AG10803 (cell line): ENCODE results near the gene PADI4.

Experiments
- DNase-seq: peaks from one replicate; pipeline ENCODE4 v3.0.0; 2010; ENCODE audit warnings: low read depth
- H3K4me3 ChIP-seq: 2 replicates; pipeline ENCODE4 v1.5.1; 2011; ENCODE audit warnings: mild to moderate bottlenecking, low read length, control low read depth
- TF ChIP-seq, protein P1 (sequence below): conservative IDR thresholded peaks from 2 replicates; pipeline ENCODE4 v1.5.1; 2011; ENCODE audit warnings: mild to moderate bottlenecking, low read length, control low read depth, inconsistent platforms

Gene PADI4

DNA sequence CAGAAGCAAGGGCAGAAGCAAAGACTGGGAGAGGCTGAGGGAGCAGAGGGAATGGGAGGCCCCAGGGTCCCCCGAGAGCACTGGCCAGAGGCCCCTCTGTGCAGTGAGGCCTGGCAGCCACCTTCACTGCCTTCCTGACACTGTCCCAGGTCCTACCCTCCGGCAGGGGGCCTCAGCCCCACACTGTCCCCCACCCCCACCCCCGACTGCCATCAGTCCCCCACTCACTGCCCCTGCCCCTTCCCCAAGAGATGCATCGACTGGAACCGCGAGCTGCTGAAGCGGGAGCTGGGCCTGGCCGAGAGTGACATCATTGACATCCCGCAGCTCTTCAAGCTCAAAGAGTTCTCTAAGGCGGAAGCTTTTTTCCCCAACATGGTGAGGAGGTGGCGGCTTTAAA is 51.0 kb downstream of the PADI4 start:
- TF ChIP-seq, protein P1, sequence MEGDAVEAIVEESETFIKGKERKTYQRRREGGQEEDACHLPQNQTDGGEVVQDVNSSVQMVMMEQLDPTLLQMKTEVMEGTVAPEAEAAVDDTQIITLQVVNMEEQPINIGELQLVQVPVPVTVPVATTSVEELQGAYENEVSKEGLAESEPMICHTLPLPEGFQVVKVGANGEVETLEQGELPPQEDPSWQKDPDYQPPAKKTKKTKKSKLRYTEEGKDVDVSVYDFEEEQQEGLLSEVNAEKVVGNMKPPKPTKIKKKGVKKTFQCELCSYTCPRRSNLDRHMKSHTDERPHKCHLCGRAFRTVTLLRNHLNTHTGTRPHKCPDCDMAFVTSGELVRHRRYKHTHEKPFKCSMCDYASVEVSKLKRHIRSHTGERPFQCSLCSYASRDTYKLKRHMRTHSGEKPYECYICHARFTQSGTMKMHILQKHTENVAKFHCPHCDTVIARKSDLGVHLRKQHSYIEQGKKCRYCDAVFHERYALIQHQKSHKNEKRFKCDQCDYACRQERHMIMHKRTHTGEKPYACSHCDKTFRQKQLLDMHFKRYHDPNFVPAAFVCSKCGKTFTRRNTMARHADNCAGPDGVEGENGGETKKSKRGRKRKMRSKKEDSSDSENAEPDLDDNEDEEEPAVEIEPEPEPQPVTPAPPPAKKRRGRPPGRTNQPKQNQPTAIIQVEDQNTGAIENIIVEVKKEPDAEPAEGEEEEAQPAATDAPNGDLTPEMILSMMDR = no peak
- no peak for DNase-seq

DNA sequence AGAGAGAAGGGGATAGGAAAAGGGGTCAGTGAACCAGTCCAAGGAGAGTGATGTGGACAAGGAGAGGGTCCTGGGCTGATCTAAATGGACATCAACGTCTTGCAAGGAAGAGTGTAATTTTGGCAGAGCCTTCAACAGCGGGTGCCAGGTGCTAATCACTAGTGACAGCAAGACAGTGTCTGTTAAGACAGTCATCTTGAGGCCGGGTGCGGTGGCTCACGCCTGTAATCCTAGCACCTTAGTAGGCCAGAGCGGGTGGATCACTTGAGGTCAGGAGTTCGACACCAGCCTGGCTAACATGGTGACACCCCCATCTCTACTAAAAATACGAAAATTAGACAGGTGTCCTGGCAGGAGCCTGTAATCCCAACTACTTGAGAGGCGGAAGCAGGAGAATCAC is 51.8 kb downstream of the PADI4 start:
- no peak overlapping the region for H3K4me3 ChIP-seq
- TF ChIP-seq, protein P1 = no peak
- no peak for DNase-seq

More for the DNA sequence above, 51.0 kb downstream of the PADI4 start:
- no peak overlapping the region for H3K4me3 ChIP-seq

DNA sequence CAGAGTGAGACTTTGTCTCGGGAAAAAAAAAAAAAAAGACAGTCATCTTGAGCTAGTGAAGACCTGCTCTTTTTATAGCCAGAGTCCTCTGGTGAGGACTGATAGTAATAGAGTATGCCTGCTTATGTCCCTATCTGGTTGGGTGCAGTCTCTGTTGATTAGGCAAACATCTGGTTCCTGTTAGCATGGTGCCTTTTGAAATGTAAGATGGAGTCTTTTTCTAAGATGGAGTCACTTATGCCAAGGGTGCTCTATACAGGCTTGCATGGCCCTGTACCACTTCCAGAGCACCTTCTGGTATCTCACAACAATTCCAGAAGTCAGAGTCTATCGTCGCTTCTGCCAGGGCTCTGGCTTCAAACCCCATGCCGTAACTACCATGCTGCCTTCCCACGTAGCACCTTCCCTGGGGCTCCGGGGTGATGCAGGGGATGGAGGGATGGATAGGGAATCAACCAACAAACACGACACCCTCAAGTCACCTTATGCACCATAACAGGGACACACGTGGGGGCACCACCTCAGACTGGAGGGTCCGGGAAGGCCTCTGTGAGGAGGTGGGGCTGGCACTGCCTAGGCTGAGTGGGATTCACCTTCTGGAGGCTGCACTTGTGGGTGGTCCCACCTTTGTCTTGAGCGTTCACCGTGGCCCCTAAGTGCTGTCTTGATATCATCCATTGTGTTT is 52.4 kb downstream of the PADI4 start:
- TF ChIP-seq, protein P1 = no peak
- DNase-seq = no peak
- H3K4me3 ChIP-seq = no peak overlapping the region

DNA sequence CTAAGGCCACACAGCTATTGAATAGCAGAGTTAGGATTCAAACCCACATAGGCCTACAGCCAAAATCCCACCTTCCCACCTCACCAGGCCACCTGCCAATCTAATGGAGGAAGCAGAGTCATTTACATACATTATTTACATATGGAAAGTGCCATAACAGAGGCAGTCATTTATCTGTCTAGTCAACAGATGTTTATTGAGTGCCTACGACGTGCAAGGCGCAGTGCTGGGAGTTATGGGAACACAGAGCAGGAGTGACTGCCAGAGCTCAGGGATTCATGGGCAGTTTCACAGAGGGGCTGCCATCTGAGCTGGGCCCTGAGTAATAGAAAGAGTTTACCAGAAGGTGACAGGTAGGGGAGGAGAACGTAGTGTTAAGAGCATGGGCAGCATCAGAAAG is 53.7 kb downstream of the PADI4 start:
- no peak for DNase-seq
- no peak overlapping the region for H3K4me3 ChIP-seq
- TF ChIP-seq, protein P1 = no peak

DNA sequence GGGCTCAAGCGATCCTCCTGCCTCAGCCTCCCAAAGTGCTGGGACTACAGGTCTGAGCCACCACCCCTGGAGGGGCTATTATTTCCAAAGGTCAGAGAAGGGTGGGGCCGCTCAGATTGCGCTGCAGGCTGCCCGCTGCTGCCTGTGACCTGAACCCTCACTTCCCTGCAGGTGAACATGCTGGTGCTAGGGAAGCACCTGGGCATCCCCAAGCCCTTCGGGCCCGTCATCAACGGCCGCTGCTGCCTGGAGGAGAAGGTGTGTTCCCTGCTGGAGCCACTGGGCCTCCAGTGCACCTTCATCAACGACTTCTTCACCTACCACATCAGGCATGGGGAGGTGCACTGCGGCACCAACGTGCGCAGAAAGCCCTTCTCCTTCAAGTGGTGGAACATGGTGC is 55.4 kb downstream of the PADI4 start:
- H3K4me3 ChIP-seq = no peak overlapping the region
- DNase-seq = no peak
- TF ChIP-seq, protein P1 = no peak

DNA sequence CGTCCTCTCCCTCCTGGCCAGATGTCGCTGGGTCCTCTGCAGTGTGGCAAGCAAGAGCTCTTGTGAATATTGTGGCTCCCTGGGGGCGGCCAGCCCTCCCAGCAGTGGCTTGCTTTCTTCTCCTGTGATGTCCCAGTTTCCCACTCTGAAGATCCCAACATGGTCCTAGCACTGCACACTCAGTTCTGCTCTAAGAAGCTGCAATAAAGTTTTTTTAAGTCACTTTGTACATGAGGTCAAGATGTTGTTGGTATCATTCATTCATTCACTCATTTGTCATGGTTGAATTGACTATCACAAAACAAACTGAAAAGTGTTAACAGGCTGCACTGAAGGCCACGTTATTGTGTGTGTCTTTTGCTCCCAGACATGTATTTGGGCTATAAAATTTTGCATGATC is 55.8 kb downstream of the PADI4 start:
- H3K4me3 ChIP-seq = no peak overlapping the region
- TF ChIP-seq, protein P1 = no peak
- DNase-seq = no peak

DNA sequence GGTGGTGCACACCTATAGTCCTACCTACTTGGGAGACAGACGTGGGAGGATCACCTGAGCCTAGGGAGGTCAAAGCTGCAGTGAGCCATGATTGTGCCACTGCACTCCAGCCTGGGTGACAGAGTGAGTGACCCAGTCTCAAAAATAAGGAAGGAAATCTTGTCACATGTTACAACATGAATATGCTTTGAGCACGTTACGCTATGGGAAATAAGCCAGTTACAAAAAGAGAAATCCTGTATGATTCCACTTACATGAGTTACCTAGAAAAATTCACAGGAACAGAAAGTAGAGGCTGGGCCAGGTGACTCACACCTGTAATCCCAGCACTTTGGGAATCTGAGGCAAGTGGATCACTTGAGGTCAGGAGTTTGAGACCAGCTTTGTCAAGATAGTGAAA is 57.3 kb downstream of the PADI4 start:
- H3K4me3 ChIP-seq = no peak overlapping the region
- no peak for DNase-seq
- TF ChIP-seq, protein P1 = no peak
